ENCODE results near the gene PAPOLG.

- TF ChIP-seq CTCF (IDR thresholded peaks at IDR 0.05), result no peak
- TF ChIP-seq EZH2 (IDR thresholded peaks at IDR 0.05; ENCODE audit: borderline replicate concordance, insufficient read depth, low read depth, low read length, poor library complexity, severe bottlenecking), result no peak
Measured at GRCh38 chr2:60830991-60831390, 74.9 kb downstream of the PAPOLG start.

Data from B cell (primary cell).